Measurements from ENCODE around the gene HTR3E.

DNA sequence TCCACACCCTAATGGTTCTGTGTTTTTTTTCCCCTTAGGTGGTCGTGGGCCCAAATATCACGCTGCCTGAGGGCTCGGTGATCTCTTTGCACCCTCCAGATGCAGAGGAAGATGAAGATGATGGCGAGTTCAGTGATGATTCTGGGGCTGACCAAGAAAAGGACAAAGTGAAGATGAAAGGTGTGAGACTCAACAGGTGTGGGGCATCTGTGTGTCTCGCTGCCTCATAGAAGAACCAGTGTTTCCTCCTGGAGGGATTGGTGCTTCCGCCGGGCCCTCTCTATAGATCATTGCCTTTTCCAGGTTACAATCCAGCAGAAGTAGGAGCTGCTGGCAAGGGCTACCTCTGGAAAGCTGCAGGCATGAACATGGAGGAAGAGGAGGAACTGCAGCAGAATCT, 45.3 kb downstream of the HTR3E start:
- TF ChIP-seq, protein P1, sequence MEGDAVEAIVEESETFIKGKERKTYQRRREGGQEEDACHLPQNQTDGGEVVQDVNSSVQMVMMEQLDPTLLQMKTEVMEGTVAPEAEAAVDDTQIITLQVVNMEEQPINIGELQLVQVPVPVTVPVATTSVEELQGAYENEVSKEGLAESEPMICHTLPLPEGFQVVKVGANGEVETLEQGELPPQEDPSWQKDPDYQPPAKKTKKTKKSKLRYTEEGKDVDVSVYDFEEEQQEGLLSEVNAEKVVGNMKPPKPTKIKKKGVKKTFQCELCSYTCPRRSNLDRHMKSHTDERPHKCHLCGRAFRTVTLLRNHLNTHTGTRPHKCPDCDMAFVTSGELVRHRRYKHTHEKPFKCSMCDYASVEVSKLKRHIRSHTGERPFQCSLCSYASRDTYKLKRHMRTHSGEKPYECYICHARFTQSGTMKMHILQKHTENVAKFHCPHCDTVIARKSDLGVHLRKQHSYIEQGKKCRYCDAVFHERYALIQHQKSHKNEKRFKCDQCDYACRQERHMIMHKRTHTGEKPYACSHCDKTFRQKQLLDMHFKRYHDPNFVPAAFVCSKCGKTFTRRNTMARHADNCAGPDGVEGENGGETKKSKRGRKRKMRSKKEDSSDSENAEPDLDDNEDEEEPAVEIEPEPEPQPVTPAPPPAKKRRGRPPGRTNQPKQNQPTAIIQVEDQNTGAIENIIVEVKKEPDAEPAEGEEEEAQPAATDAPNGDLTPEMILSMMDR (IDR thresholded peaks at IDR 0.05 in 8 of 11, conservative IDR thresholded peaks at IDR 0.05 in 3 of 11) = no peak
- TF ChIP-seq POLR2AphosphoS5 (IDR thresholded peaks at IDR 0.05) (no peak), POLR2A (IDR thresholded peaks at IDR 0.05) (no peak)

Data from spleen (tissue), 7 donors.